ENCODE results near the gene CELF6. TPM values are rescaled to one million over a fixed set of nuclear protein-coding genes. Genes with fewer than 3 reads are reported as not detected.

CELF6 gene
- polyA plus RNA-seq, 1 donor from 2014 or later = 68.6 TPM

GRCh38 chr15:72307026-72307425, 12.9 kb downstream of the CELF6 start:
- H4K20me1 ChIP-seq (ENCODE audit: insufficient read depth) = no peaks in the 10 kb centered on the region
- H3K27me3 ChIP-seq (ENCODE audit: insufficient read depth, low read depth, low read length) = no peaks in the 10 kb centered on the region
- H3K36me3 ChIP-seq (ENCODE audit: insufficient read depth, low read length) = no peaks in the 10 kb centered on the region
- peak overlapping the region; percentile 64 for H3K4me3 ChIP-seq (ENCODE audit: low read length)
- peak overlapping the region; percentile 2 for H2AFZ ChIP-seq (ENCODE audit: low read depth, low read length)
- no peaks in the 10 kb centered on the region for H3K9me3 ChIP-seq (ENCODE audit: low read length)
- peak overlapping the region; percentile 100 for H3K27ac ChIP-seq (ENCODE audit: low read length)
- peak overlapping the region; percentile 90 for H3K9ac ChIP-seq (ENCODE audit: low read length)
- peaks cover 21% of the 10 kb centered on the region for H3K79me2 ChIP-seq (replicated peaks; ENCODE audit: insufficient read depth, low read length)
- TF ChIP-seq, protein P1, sequence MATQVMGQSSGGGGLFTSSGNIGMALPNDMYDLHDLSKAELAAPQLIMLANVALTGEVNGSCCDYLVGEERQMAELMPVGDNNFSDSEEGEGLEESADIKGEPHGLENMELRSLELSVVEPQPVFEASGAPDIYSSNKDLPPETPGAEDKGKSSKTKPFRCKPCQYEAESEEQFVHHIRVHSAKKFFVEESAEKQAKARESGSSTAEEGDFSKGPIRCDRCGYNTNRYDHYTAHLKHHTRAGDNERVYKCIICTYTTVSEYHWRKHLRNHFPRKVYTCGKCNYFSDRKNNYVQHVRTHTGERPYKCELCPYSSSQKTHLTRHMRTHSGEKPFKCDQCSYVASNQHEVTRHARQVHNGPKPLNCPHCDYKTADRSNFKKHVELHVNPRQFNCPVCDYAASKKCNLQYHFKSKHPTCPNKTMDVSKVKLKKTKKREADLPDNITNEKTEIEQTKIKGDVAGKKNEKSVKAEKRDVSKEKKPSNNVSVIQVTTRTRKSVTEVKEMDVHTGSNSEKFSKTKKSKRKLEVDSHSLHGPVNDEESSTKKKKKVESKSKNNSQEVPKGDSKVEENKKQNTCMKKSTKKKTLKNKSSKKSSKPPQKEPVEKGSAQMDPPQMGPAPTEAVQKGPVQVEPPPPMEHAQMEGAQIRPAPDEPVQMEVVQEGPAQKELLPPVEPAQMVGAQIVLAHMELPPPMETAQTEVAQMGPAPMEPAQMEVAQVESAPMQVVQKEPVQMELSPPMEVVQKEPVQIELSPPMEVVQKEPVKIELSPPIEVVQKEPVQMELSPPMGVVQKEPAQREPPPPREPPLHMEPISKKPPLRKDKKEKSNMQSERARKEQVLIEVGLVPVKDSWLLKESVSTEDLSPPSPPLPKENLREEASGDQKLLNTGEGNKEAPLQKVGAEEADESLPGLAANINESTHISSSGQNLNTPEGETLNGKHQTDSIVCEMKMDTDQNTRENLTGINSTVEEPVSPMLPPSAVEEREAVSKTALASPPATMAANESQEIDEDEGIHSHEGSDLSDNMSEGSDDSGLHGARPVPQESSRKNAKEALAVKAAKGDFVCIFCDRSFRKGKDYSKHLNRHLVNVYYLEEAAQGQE (IDR thresholded peaks at IDR 0.05; ENCODE audit: borderline replicate concordance) = no peak
- TF ChIP-seq, protein P2, sequence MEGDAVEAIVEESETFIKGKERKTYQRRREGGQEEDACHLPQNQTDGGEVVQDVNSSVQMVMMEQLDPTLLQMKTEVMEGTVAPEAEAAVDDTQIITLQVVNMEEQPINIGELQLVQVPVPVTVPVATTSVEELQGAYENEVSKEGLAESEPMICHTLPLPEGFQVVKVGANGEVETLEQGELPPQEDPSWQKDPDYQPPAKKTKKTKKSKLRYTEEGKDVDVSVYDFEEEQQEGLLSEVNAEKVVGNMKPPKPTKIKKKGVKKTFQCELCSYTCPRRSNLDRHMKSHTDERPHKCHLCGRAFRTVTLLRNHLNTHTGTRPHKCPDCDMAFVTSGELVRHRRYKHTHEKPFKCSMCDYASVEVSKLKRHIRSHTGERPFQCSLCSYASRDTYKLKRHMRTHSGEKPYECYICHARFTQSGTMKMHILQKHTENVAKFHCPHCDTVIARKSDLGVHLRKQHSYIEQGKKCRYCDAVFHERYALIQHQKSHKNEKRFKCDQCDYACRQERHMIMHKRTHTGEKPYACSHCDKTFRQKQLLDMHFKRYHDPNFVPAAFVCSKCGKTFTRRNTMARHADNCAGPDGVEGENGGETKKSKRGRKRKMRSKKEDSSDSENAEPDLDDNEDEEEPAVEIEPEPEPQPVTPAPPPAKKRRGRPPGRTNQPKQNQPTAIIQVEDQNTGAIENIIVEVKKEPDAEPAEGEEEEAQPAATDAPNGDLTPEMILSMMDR (IDR thresholded peaks at IDR 0.05; ENCODE audit: poor library complexity, severe bottlenecking) = no peak
- no peaks in the 10 kb centered on the region for H3K9me2 ChIP-seq (ENCODE audit: insufficient read depth, low read length)
- H3K4me2 ChIP-seq (ENCODE audit: low read length) = peak overlapping the region; percentile 94
- H3F3A ChIP-seq (ENCODE audit: insufficient read depth, low read length, poor library complexity, severe bottlenecking) = peaks cover 4% of the 10 kb centered on the region

DNA sequence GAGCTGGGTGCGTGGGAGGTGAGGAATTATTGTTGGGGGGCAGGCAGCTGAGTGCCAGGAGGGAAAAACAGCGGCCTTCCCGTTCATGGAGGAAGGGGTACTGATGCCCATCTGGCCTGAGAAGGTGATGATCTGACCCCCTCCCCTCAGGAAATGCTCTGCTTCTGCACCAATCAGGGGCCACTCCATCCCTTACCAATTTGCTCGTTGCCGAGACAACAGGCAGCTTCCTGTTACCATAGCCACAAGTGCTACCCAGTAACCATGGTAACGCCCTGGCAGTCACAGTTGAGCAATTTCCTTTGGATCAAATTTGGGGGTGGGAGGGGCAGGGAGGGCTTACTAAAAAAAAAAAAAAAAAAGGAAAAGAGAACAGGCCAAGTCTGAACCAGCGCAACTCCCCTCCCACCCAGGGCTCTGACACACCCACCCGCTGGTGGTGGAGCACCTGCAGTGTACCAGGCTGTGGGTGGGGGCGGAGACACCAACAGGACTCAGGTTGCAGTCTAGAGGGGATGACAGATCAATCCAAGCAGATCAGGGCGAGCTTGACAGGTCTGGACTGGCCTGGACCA, 13.7 kb downstream of the CELF6 start:
- Histone ChIP-seq H3K36me3 (ENCODE audit: insufficient read depth, low read length) (no peaks in the 10 kb centered on the region), H3K9me3 (ENCODE audit: low read length) (no peaks in the 10 kb centered on the region), H2AFZ (ENCODE audit: low read depth, low read length) (peak overlapping the region; percentile 2), H3K27me3 (ENCODE audit: insufficient read depth, low read depth, low read length) (no peaks in the 10 kb centered on the region), H3K9ac (ENCODE audit: low read length) (peak overlapping the region; percentile 90), H3K79me2 (replicated peaks; ENCODE audit: insufficient read depth, low read length) (peaks cover 21% of the 10 kb centered on the region), H4K20me1 (ENCODE audit: insufficient read depth) (no peaks in the 10 kb centered on the region), H3K27ac (ENCODE audit: low read length) (peak overlapping the region; percentile 100), H3K4me2 (ENCODE audit: low read length) (peak overlapping the region; percentile 94), H3K4me3 (ENCODE audit: low read length) (peak overlapping the region; percentile 64), H3F3A (ENCODE audit: insufficient read depth, low read length, poor library complexity, severe bottlenecking) (peaks cover 4% of the 10 kb centered on the region), H3K9me2 (ENCODE audit: insufficient read depth, low read length) (no peaks in the 10 kb centered on the region)
- TF ChIP-seq TAF1 (IDR thresholded peaks at IDR 0.05; ENCODE audit: low read depth) (peak; percentile 51), EZH2 (IDR thresholded peaks at IDR 0.05; ENCODE audit: borderline replicate concordance, insufficient read depth, low read length, poor library complexity, severe bottlenecking) (no peak), MXI1 (conservative IDR thresholded peaks at IDR 0.05; ENCODE audit: poor library complexity, severe bottlenecking) (peak; percentile 95), EP300 (conservative IDR thresholded peaks at IDR 0.05; ENCODE audit: poor library complexity, severe bottlenecking) (no peak), SMC3 (conservative IDR thresholded peaks at IDR 0.05; ENCODE audit: poor library complexity) (no peak), POLR2AphosphoS5 (IDR thresholded peaks at IDR 0.05) (peak; percentile 38), RAD21 (conservative IDR thresholded peaks at IDR 0.05) (peak; percentile 5)
- TF ChIP-seq, protein P2 (IDR thresholded peaks at IDR 0.05; ENCODE audit: poor library complexity, severe bottlenecking) = no peak
- TF ChIP-seq, protein P1 (IDR thresholded peaks at IDR 0.05; ENCODE audit: borderline replicate concordance) = peak; percentile 64
